C4-2B (cell line): ENCODE measurements around the gene CD300LD.
"Not testable (repeated sequence)": the region's sequence is repeated elsewhere in the genome, so short reads cannot be mapped to it uniquely, and the experiment has no call there.

Source experiments
- H3K27ac ChIP-seq: fragments of 450-650 bp; 2 replicates; pipeline ENCODE4 v1.5.1; 2017
- ZFX ChIP-seq: fragments of 450-650 bp; IDR thresholded peaks from 2 replicates; pipeline ENCODE4 v1.6.1; 2017
- TF ChIP-seq, protein P1 (sequence below): fragments of 450-650 bp; conservative IDR thresholded peaks from 2 replicates; pipeline ENCODE4 v1.5.1; 2017; ENCODE audit warnings: mild to moderate bottlenecking

The CD300LD gene

DNA sequence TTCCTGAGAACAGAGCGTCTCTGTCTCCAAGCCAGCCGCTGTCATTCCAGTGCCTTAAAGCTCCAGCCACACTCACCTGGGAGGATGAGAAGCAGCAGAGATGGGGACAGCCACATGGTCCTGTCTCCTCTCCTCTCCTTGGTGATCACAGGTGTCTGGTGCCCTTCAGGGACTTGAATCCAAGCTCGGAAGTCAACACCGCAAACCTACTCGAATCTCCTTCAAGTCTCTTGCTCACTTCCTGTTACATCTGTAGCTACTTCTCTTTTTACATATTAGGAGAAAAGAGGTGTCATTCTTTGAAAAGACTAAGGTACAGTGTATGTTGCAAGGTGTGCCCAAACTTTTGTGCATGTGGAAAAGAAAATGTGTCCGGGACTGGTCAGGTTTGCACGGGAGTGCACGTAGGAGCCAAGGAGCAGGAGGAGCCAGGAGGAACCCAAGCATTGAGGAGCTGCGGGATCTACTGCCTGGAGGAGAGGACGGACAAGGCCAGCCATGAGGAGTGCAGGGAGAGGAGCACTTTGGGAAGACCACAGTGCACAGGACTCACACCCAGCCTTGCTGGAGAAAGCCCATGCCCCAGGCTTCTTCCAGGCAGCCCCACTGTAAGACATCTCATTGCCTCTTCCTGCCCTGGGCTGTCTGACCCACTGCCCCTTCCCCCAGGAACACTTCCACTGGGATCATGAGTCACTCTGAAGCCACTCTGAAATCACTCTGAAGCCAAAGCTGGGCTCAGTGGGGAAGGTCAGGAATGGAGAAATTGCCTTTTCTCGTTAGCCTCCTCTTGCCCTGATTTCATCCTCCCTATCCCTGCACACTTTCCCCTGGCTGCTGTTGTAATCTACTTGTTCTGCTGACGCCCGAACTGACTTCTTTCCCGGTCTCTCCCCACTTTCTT is at the start of gene CD300LD:
Gene CD300LD, minus strand, starts transcription at position 197 of the 904 bp plus-strand sequence. Its CDS starts 81 bp downstream, at position 116.
- TF ChIP-seq ZFX, result no peak
- TF ChIP-seq, protein P1, sequence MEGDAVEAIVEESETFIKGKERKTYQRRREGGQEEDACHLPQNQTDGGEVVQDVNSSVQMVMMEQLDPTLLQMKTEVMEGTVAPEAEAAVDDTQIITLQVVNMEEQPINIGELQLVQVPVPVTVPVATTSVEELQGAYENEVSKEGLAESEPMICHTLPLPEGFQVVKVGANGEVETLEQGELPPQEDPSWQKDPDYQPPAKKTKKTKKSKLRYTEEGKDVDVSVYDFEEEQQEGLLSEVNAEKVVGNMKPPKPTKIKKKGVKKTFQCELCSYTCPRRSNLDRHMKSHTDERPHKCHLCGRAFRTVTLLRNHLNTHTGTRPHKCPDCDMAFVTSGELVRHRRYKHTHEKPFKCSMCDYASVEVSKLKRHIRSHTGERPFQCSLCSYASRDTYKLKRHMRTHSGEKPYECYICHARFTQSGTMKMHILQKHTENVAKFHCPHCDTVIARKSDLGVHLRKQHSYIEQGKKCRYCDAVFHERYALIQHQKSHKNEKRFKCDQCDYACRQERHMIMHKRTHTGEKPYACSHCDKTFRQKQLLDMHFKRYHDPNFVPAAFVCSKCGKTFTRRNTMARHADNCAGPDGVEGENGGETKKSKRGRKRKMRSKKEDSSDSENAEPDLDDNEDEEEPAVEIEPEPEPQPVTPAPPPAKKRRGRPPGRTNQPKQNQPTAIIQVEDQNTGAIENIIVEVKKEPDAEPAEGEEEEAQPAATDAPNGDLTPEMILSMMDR, result no peak
- no peak within 1 kb of the TSS for H3K27ac ChIP-seq

DNA sequence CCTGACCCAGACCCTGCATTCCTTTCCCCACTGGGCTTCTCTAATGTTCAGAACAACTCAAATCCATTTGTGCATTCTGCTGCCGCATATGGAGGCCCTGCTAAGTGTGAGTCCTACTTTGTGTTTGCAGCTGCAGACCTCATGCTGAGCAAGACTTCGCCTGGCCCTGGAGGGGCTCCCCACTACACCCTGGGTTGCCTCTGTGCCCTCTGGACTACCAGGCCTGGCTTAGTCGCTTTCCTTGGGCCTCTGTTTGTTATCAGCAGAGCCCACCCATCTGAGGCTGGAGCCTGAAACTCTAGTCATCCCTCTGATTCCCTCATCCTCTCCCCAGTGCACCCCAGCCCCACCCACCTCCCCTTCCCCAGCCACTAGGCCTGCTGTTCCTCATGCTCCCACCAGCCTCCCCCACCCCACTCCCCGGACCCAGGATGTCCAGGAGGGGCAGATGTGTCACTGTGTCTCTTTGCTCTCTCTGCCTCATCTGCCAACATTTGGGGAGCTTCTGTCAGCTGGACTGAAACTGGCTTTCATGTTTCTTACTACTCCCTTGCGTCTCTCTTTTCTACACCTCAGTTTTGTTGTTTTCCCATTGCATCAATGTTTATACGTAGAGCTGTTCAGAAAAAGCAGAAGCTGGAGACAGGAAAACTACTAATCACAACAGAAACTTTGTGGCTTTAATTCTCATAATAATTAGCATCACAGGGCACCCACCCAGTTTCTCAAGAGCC is 49.3 kb upstream of the CD300LD start:
- TF ChIP-seq, protein P1, result no peak
- TF ChIP-seq ZFX, result no peak

DNA sequence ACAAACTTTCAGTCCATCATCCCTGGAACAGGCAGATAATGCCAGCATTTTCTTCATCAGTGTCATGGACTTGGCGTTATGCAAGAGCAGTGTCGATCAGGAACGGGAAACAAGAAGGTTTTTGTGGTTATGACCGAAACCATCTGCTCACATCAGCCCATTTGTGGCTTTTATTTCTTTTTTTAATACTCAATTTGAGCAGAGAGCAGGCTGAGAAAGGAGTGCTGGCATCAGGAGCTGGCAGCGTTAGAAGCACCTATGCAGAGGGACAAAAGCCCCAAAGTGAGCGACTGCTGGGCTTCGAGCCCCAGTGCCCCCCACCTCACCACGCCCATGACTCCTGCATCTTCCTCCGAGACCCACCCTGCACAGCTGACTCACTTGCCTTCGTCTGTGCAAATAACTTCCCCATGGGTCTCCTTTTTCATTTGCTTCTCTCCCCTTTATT is 47.6 kb upstream of the CD300LD start:
- H3K27ac ChIP-seq, result no peak overlapping the region
- no peak for TF ChIP-seq ZFX
- TF ChIP-seq, protein P1, result no peak

More for the DNA sequence above, 49.3 kb upstream of the CD300LD start:
- no peak overlapping the region for H3K27ac ChIP-seq

DNA sequence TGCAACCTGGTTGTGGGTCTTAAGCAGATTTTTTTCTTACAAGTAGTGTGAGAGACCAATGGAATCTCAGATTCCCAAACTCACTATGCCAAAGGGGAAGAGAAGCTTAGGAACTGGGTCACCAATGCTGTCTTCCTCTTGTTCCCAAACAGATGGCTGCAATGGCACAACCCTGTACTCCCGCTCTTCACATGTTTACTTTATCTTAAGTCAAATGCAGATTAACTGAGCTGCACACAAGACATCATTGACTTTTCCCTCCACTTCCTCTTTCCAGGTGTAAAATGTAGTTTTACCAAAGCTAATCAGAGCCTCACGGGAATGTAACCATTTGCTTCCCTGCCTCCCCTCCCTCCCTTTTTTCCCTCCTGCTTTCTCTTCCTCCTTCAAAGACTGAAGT is 45.8 kb upstream of the CD300LD start:
- no peak overlapping the region for H3K27ac ChIP-seq
- TF ChIP-seq ZFX, result no peak
- TF ChIP-seq, protein P1, result no peak

DNA sequence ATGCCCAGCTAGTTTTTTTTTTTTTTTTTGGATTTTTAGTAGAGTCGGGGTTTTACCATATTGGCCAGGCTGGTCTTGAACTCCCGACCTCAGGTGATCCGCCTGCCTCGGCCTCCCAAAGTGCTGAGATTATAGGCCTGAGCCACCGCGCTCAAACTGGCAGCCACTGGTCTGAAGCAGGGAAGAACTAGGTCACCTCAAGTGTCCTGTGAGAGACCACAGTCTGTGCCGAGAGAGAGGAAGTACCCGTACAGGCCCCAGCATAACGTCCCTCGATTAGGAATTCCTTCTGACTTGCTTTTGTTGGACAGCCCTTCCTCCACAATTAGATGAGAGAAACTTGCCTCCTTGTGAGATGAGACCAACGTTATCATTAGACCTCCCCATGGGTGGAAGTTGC is 45.2 kb upstream of the CD300LD start:
- no peak for TF ChIP-seq ZFX
- TF ChIP-seq, protein P1, result no peak
- no peak overlapping the region for H3K27ac ChIP-seq

DNA sequence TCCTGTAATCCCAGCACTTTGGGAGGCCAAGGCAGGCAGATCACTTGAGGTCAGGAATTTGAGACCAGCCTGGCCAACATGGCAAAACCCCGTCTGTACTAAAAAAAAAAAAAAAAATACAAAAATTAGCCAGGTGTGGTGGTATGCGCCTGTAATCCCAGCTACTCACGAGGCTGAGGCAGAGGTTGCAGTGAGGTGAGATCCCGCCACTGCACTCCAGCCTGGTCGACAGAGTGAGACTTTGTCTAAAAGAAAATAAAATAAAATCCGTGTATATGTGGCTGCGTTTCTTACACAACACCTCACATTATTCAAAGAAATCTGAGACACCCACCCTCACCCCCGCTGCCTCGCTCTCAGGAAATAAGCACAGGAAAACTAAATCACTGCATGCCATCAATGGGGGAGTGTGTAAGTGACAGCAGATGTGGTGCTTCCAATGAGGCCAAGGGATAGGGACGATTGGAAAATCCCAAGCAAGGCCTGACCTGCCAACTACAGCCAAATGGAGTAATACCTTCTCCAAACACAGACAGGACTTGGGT is 44.5 kb upstream of the CD300LD start:
- H3K27ac ChIP-seq, result not testable (repeated sequence)

DNA sequence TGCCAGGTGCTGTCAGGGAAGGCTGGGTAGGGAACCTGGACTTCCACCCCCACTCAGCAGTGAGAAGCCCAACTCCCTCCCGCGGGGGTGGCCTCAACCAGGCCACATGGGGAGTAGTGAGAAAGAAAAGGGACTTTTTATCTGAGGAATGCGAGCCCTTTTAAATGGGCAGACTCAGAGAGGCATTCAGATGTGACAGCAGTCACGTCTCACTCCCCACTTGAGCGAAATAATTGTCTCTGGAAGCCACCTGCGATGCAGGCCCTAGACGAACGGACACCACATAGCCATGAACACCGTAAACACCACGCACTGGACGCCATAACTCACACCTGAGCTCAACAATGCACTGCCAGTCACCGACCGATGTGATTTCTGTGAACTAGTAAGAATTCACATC is 43.3 kb upstream of the CD300LD start:
- TF ChIP-seq, protein P1, result no peak
- TF ChIP-seq ZFX, result no peak
- H3K27ac ChIP-seq, result no peak overlapping the region
